Pancreas (tissue), 10 donors: ENCODE measurements around the gene DNAJC10. TPM values are rescaled to one million over a fixed set of nuclear protein-coding genes. Genes with fewer than 3 reads are reported as not detected.
"Not testable (repeated sequence)": the region's sequence is repeated elsewhere in the genome, so short reads cannot be mapped to it uniquely, and the experiment has no call there.

Source experiments
- ATAC-seq, 4 donors: fragments of 200-7000 bp; cut with Tn5 transposase; one replicate each; pipeline versions ENCODE4 v1.8.0 to v1.9.1; 2020; ENCODE audit warnings: mild to moderate bottlenecking in 4 of 4, moderate library complexity in 4 of 4
- DNase-seq, 6 donors: peaks; one replicate each; pipeline ENCODE4 v3.0.0-alpha.2; 2020
- FAIRE-seq: peaks from 2 replicates; lab custom pipeline; 2012; peaks lifted over from hg19 to GRCh38; lab: Jason Lieb, UNC
- H3K27ac ChIP-seq, 4 donors: fragments of 200-600 bp; sonication (generic); 1 replicate in 3 of 4; 2 replicates in 1 of 4; pipeline versions ENCODE4 v1.5.0 to v1.8.0; 2020
- H3K27me3 ChIP-seq, 4 donors: fragments of 200-600 bp; one replicate each; pipeline ENCODE4 v1.8.0; 2021
- H3K36me3 ChIP-seq, 3 donors: fragments of 200-600 bp; sonication (generic) in 1 of 3; one replicate each; pipeline versions ENCODE4 v1.5.0 to v1.8.0; 2020 to 2021
- H3K4me1 ChIP-seq, 3 donors: fragments of 200-600 bp; one replicate each; pipeline ENCODE4 v1.8.0; 2021
- H3K4me3 ChIP-seq, 4 donors: fragments of 200-600 bp; sonication (generic) in 2 of 4; one replicate each; pipeline versions ENCODE4 v1.5.0 to v1.8.0; 2020 to 2021
- H3K9me3 ChIP-seq, 4 donors: fragments of 200-600 bp; one replicate each; pipeline ENCODE4 v1.8.0; 2021
- CTCF ChIP-seq, 4 donors: fragments of 200-600 bp; sonication (generic) in 3 of 4; IDR thresholded peaks; one replicate each; pipeline versions ENCODE4 v1.5.0 to v1.8.0; 2021; ENCODE audit warnings: antibody characterized with exemption in 4 of 4
- WGBS, 2 donors: extraction: QIAGEN DNeasy Blood & Tissue Kit; methylation state at CpG; one replicate each; pipeline ENCODE4 v1.1.7; 2013; 5-methylcytosine and 5-hydroxymethylcytosine counted together
- intact Hi-C, 3 donors: fragments of 100-400 bp; cut with DNase I; formaldehyde crosslinking; loops; one replicate each; pipeline versions ENCODE4 v1.11.1 to v1.14.2; 2022
- polyA plus RNA-seq, 2 donors: library from polyadenylated mRNA; stranded (reverse); fragments of 200-250 nt; gene quantifications; one replicate each; pipeline ENCODE4 v1.2.3, GENCODE V29; 2013
- total RNA-seq, 6 donors: library from RNA; stranded (reverse); fragmentation: NEBNext Ultra II Directional in 4 of 6; extraction: Animal tissue kit (Norgen Biotek cat#: 25700) in 4 of 6; gene quantifications; one replicate each; pipeline versions ENCODE4 v1.2.1 to v1.2.4, GENCODE V29; 2021 to 2023
- donor health status: healthy with polysubstance abuse.
- donor health status: DM: no; HTN: no; CAD: no; lungs with moderate emphysema.
- donor health status: DM: no; HTN: no; CAD: no.
- donor health status: control.
- donor health status: control.
- donor health status: Bipolar disorder and iron deficiency.
- donor health status: DM: yes; HTN: yes; CAD: no.
- donor health status: DM: no; HTN: no; CAD: no.
- donor health status: DM: no; HTN: no; CAD: no.
- donor health status: DM: yes; HTN: yes; CAD: no.

DNAJC10 gene
- total and polyA plus RNA-seq, 8 donors, result 19.9 to 87.8 (median 63.6) TPM

GRCh38 chr2:182668671-182669070 is 47.4 kb upstream of the DNAJC10 start:
- peak; percentile 88 to 95 (median 90) for ATAC-seq
- no peaks in the 10 kb centered on the region for H3K27me3 ChIP-seq
- peak; percentile 53 to 71 (median 63) for DNase-seq
- WGBS, 2 donors, result 43 to 48% methylated on average over 6 of the region's 6 CpGs
- H3K36me3 ChIP-seq, result no peaks in the 10 kb centered on the region
- H3K9me3 ChIP-seq, result no peaks in the 10 kb centered on the region
- no peak for TF ChIP-seq CTCF (IDR thresholded peaks at IDR 0.05)
- intact Hi-C loops, result no loop called here
- H3K4me1 ChIP-seq, result peaks cover 0 to 8% (median 4%) of the 10 kb centered on the region in 3 donors
- no peak for FAIRE-seq
- peak overlapping the region in 1 of 4 donors; percentile 35 for H3K27ac ChIP-seq
- no peak overlapping the region for H3K4me3 ChIP-seq

- Histone ChIP-seq H3K4me3 (no peak overlapping the region), H3K36me3 (no peaks in the 10 kb centered on the region), H3K9me3 (no peaks in the 10 kb centered on the region), H3K27me3 (no peaks in the 10 kb centered on the region), H3K4me1 (peaks cover 0 to 8% (median 4%) of the 10 kb centered on the region in 3 donors), H3K27ac (no peak overlapping the region)
- no peak for TF ChIP-seq CTCF (IDR thresholded peaks at IDR 0.05)
- WGBS, 2 donors, result 22 to 27% methylated on average over 6 of the region's 6 CpGs
- FAIRE-seq, result no peak
- peak; percentile 24 to 58 (median 32) for ATAC-seq
- no peak for DNase-seq
- intact Hi-C loops, result no loop called here
These were observed 43.4 kb upstream of the DNAJC10 start for GRCh38 chr2:182672466-182673165.

GRCh38 chr2:182680837-182681236 is 35.2 kb upstream of the DNAJC10 start:
- intact Hi-C loops, result no loop called here
- ATAC-seq (no peak), DNase-seq (no peak), FAIRE-seq (no peak)
- Histone ChIP-seq H3K4me1 (no peaks in the 10 kb centered on the region), H3K36me3 (no peaks in the 10 kb centered on the region), H3K27me3 (no peaks in the 10 kb centered on the region), H3K27ac (no peak overlapping the region), H3K9me3 (no peaks in the 10 kb centered on the region), H3K4me3 (no peak overlapping the region)
- WGBS, 2 donors, result 59 to 73% methylated on average over 1 of the region's 1 CpG
- TF ChIP-seq CTCF (IDR thresholded peaks at IDR 0.05), result no peak

- intact Hi-C loops, result no loop called here
- TF ChIP-seq CTCF (IDR thresholded peaks at IDR 0.05), result no peak
These were observed 33.8 kb upstream of the DNAJC10 start for GRCh38 chr2:182682210-182682609.

GRCh38 chr2:182685559-182685958 is 30.5 kb upstream of the DNAJC10 start:
- intact Hi-C loops, result no loop called here
- ATAC-seq (no peak), FAIRE-seq (no peak), DNase-seq (no peak)
- Histone ChIP-seq H3K4me3 (no peak overlapping the region), H3K36me3 (no peaks in the 10 kb centered on the region), H3K27ac (no peak overlapping the region), H3K27me3 (no peaks in the 10 kb centered on the region), H3K4me1 (no peaks in the 10 kb centered on the region), H3K9me3 (no peaks in the 10 kb centered on the region)
- 86 to 88% methylated on average over 2 of the region's 2 CpGs for WGBS, 2 donors
- TF ChIP-seq CTCF (IDR thresholded peaks at IDR 0.05), result no peak

More at GRCh38 chr2:182682210-182682609, 33.8 kb upstream of the DNAJC10 start:
- Histone ChIP-seq H3K4me1 (no peaks in the 10 kb centered on the region), H3K9me3 (no peaks in the 10 kb centered on the region), H3K4me3 (no peak overlapping the region), H3K27me3 (no peaks in the 10 kb centered on the region), H3K36me3 (no peaks in the 10 kb centered on the region), H3K27ac (no peak overlapping the region)
- WGBS, 2 donors, result 68 to 84% methylated on average over 1 of the region's 1 CpG
- DNase-seq (no peak), ATAC-seq (no peak), FAIRE-seq (no peak)

GRCh38 chr2:182686763-182687162 is 29.3 kb upstream of the DNAJC10 start:
- H3K27me3 ChIP-seq, DNase-seq: not testable (repeated sequence)
- WGBS, 2 donors, result 91 to 92% methylated on average over 10 of the region's 10 CpGs

More at GRCh38 chr2:182686763-182687162, 29.3 kb upstream of the DNAJC10 start:
- H3K4me1 ChIP-seq, intact Hi-C loops, H3K4me3 ChIP-seq, H3K27ac ChIP-seq, FAIRE-seq, ATAC-seq, H3K36me3 ChIP-seq, H3K9me3 ChIP-seq: not testable (repeated sequence)
